Measurements from ENCODE around the gene PADI4.
A peak's percentile ranks its signal among the peaks of the same experiment; 100 is the strongest.
"Not testable (repeated sequence)": the region's sequence is repeated elsewhere in the genome, so short reads cannot be mapped to it uniquely, and the experiment has no call there.

Gene PADI4

DNA sequence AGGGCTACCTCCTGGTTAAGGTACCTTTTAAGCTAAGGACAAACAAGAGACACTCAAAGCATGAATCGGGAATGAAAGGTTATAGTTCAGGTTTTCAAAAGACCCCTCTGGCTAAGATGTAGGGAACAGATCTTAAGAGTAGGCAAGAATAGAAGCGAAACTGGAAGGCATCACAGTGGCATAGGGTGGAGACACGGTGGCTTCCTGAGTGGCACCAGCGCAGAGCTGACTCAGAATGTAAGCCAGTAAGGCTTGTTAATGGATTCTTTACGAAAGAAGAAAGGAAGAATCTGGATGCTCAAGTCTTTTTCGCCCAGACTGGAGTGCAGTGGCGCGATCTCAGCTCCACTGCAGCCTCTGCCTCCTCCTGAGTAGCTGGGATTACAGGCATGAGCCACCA lies 85.2 kb downstream of the PADI4 start:
- no peak for DNase-seq (ENCODE audit: low read depth)

DNA sequence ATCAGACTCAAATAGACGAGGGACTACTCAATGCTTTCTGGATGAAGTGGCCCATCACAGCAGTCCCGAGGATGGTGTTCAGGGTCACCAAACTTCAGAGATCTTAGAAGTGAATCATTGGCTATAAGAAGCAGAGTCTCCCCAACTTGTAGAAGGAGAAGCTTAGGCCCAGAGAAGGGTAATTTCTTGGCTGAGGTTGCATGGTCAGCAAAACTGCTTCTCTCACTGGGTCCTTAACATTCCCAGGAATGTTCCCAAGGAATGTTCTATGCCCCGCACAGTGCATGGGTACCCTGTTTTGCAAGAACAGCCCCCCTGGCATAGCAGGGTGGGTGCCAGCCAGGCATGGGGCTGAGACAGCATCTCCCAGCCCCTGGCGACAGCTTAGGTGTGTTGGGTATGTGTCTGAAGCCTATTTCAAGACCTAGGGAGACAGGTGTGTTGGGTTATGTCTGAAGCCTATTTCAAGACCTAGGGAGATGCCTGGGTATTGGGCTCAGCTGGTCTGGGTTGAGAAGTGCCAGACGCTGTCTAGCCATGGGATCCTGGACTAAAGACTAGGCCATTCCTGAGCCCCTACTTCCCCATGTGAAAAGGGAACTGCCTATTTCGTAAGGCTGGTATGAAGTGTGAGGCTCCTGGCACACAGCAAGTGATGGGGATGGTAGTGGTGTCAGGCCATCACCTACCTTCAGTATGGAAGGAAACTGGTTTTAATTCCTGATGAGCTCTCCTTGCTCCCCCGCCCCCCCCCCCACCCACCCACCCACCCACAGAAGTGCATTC lies 90.1 kb downstream of the PADI4 start:
- no peak for DNase-seq (ENCODE audit: low read depth)

DNA sequence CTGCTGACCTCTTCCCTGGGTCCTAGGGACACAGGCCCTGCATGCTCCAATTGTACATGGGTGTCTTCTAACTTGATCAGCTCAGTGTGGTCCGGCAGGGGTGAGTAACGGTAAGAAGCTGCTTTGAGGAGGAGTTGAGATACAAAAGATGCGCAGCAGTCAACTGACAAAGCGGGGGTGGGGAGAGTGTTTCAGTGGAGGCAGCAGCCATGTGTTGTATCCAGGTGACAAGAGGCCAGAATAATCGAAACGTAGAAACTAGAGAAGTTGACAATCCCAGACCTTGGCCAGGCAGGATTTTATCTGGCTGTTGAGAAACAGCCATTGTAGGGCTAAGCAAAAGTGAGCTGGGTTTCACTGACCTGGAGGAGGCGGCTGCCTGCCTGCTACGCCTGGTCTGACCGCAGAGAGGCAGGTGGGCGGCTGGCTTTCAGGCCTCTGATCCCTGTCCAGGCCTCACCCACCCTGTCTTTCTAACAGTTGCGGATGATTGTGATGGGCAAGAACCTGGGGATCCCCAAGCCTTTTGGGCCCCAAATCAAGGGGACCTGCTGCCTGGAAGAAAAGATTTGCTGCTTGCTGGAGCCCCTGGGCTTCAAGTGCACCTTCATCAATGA lies 92.8 kb downstream of the PADI4 start:
- DNase-seq (ENCODE audit: low read depth): peak; percentile 6

DNA sequence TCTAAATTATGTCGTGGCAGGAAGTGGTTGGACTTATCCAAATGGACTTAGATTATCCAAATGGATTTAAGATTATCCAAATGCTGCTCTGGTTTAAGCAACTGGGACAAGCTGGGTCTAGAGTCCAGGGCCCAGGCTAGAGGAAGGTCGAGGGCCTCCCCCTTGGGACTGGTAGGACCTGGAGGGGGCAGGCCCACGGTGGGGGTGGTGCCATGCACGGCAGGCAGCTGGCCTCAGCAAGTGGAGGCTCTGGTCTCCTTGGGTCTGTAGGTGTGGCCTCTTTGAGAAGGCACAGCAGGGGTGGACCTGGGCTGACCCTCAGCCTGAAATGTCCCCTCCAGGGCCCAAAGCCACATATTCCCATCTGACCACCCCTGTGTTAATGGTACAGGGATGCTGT lies 93.8 kb downstream of the PADI4 start:
- DNase-seq (ENCODE audit: low read depth): no peak

DNA sequence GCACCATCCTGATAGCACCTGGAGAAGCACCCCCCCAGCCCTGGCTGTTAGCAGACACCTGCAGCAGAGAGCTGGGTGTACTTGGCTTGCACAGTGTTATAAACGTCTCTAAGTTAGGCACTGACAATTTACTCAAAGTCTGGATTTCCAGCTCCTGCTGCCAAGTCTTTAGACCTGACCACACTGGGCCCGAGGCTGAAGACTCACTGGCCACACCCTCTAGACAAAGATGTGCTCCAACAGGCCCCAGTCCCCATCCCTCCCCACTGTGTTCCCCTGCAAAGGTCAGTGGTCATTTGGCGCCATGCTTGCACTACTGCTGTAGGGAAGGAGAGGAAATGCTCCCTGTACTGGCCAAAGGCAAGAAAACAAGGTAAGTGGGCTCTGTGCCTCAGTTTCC lies 95.1 kb downstream of the PADI4 start:
- DNase-seq (ENCODE audit: low read depth): no peak

DNA sequence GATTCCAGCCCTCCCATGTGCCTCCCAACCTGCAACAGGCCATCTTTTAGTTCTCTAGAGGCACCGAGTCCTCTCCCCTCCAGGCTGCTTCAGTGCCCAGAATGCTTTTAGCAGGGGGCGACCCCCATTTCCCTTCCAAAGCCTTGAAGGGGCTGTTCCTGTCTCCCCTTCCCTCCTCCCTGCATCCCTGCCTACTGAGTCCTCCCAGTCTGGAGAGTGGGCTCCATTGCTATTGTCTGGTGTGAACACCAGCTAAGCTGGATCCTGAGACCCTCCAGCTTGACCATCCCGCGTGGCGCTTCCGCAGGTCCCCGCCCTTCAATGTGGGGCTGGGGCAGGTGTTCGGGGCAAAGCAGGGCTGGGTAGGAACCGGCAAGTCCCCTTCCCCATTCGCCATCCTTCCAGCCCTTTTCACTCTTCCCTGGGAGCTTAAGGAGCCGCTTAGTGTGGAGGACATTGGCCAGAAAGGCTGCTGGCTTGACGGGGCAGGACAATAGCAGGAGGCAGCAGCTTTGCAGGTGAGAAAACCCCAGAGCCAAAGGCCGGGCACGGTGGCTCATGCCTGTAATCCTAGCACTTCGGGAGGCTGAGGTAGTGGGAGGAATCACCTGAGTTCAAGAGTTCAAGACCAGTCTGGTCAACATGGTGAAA lies 96.2 kb downstream of the PADI4 start:
- DNase-seq (ENCODE audit: low read depth): no peak

DNA sequence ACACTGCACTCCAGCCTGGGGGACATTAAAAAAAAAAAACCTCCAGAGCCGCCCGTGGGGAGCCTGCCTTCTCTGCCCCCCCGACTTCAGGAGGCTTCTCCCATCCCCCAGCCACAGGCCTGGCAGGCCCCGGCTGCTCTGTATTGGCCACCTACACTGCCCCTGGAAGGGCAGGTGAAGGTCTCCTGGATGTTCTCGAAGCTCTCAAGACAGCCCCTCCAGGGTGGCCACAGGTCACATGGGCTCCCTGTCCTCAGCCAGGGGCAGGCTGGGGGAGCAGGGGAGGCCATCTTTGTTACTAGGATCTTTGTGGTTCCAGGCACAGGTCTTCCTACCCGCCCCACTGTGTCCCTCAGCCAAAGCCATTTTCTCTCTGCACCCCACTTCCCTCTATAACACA lies 96.8 kb downstream of the PADI4 start:
- no peak for DNase-seq (ENCODE audit: low read depth)

DNA sequence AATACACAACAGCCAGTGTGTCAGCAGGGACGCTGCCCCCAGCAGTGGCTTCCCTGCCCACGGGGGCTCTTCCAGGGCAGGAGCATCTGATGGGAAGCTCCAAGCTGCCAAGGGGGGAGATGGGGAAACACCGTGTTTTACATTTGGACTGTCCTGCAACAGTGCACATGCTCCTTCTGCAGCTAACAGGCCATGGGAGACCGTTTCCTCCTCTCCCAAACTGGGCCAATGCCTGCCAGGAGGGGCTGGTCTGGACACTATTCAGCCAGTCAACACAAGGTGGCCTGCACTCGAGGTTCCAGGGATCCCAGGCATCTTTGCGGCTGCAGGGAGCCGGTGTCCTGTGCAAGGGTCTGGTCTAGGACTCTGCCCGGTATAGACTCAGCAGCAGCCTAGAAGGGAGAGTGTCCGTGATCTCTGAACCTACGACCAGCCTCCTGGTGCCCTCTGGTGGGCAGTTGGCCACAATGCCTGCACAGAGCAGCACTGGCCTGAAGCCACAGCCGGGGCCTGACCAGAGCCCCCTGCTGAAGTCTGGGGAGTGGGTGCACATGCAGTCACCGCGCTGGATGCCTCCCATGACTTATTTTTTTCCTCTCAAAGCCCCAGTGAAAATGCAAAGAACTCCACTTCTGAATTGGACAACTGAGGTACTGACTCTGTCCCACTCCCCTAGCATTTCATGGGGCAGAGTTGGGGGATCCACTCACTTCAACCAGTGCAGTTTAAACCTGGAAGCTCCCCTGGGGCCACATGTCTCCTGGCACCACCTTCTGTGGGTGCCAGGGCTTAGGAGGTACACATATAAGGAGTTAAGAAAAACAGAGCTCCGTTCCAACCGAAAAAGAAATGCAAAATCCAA lies 98.1 kb downstream of the PADI4 start:
- DNase-seq (ENCODE audit: low read depth): peak; percentile 49

DNA sequence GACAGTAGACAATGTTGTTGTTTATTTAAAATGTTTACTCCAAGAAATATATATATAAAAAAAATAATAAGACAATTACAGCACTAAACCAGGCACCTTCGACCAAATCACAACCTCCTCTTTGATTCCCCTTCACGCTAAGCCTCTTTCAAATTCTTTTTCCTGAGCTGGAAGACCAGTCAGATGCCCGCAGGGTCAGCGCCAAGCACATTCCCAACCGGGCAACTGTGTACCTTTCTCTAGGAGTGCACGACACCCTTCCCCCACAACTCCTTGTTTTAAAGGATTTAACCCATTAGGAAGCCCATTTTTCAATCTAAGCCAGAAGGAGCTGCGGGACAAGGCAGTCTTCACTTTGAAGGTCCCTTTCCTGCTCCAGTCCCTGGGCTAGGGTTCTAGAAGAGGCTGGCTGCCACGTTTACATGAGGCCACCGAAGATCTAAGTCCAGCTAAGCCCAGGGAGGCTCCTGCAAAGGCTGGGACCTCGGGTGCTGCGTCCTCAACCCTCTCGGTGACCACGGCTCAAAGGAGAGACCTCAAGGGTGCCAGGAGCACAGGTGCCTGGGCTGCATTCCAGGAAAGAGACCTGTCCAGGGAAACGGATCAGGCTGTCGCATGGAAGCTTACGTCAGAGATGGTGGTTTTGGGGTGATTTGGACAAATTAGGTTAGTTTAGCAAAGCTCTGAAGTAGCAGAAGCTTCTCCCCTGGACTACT lies 98.9 kb downstream of the PADI4 start:
- not testable (repeated sequence) for DNase-seq (ENCODE audit: low read depth)

DNA sequence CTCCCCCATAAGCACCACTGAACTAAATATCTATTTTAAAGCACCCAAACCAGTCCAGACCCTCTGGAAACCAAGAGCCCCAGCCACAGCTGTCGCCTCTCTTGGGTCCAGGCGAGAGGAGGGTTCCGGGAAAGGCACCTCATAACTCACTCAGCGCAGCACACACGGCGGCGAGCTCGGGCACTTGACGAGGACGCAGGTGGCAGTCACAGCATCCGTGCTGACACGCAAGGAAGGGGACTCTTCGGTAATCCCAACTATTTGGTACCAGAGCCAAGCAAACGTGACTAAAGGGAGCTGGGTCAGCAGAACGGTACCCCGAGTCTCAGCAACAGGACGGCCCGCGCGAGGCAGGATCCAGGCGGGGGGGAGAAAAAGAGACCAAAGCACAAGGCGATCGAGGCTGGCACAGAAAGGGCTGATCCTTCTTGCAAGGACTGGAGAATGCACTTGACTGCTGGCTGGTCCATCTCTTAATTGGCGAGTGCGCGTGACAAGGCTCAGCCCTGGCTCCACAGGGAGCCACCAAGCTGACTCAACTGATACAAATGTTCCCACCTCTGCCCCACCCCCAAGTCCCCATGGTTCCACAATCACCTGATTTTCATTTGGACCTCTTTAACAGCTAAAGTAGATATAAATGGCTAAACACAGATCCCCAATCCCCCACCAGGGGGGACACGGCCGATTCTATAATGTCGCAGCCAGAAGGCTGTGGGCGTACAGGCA lies 100.0 kb downstream of the PADI4 start:
- not testable (repeated sequence) for DNase-seq (ENCODE audit: low read depth)

DNA sequence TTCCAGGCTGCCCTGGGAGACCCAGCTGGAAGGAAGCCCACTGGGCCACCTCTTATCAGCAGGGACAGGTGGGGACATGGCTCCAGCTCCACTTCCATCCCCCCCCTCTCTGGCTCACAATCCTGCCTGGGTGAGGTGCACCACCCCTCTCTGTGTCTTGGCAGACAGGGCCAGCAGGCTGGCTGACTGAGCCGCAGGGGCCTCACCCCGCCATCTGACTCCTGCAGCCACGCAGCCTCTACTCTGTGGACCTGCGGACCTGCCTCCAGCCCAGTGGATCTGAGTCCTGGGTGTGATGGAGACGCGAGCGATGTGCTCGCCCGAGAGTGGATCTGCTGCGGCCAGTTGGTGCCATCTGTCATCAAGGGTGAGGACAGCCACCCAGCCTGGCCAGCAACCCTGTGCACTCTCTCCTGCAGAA lies 101.4 kb downstream of the PADI4 start:
- no peak for DNase-seq (ENCODE audit: low read depth)

DNA sequence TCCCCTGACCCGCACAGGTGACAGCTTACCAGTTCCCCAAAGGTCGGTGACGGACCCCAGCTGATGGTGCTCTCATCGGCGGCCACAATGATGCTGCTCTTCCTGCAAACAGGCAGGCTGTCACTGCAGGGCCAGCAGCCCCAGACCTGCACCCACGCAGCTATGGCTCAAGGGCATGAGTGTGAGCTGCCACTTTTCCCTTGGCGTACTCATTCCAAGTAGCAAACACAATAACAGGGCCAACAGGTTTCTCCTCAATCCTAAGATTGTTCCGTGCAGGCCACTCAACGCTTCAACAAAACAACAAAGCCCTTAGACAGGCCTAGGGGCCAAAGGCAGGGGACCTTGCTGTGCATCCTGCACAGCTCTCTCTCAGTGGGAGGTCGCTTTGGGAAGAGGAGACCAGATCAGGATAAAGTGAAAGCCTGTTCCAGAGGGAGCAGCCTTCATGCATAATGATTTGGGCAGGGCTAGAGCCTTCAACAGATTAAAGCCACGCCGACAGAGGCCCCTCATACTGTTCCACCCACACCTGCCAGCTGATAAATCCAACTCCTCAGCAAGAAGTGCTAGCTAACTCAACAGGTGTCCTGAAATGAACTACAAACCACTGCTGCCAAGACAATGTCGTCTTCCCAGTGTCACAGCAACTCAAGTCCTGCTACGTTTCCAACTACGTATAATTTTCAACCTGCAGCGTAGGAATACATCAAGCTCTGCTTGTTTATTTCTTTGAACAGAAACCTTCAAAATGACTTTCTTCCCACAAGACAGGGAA lies 104.3 kb downstream of the PADI4 start:
- DNase-seq (ENCODE audit: low read depth): no peak

Data from amniotic epithelial cell (primary cell).